HEK293 (cell line): ENCODE measurements around the gene CNTRL.

ENCODE experiments used
- CTCF ChIA-PET: fragments of 350-600 bp; formaldehyde crosslinking; extraction: SDS; loops from one replicate; lab custom pipeline; 2021; ENCODE audit warnings: antibody characterized with exemption; lab: Yijun Ruan, JAX
- POLR2A ChIA-PET: fragments of 300-600 bp; formaldehyde crosslinking; extraction: SDS; loops from one replicate; lab custom pipeline; 2020; ENCODE audit warnings: antibody characterized with exemption, inconsistent platforms; lab: Yijun Ruan, JAX
- H3K27ac ChIP-seq: fragments of 200-500 bp; sonication (Bioruptor generic); 2 replicates; pipeline ENCODE4 v1.5.1; 2014; ENCODE audit warnings: low read depth, low read length, control low read depth, inconsistent platforms; ENCODE audit errors: extremely low read depth
- H3K36me3 ChIP-seq, 2 experiments: fragments of 200-500 bp in 1 of 2; sonication (Bioruptor generic) in 1 of 2; 1 replicate in 1 of 2; 2 replicates in 1 of 2; pipeline ENCODE4 v1.5.1; 2014 to 2017; ENCODE audit warnings: inconsistent platforms in 2 of 2, low read length in 2 of 2; ENCODE audit not compliant: control insufficient read depth in 2 of 2, insufficient read depth in 1 of 2
- H3K4me1 ChIP-seq: fragments of 200-500 bp; sonication (Bioruptor generic); 2 replicates; pipeline ENCODE4 v1.5.1; 2014; ENCODE audit warnings: mild to moderate bottlenecking, low read length, inconsistent platforms; ENCODE audit not compliant: control insufficient read depth, insufficient read depth
- H3K4me3 ChIP-seq: 2 replicates; pipeline ENCODE4 v1.5.1; 2011; ENCODE audit warnings: low read depth, mild to moderate bottlenecking, control low read depth, low read length, moderate library complexity
- H3K9me3 ChIP-seq: fragments of 200-500 bp; sonication (Bioruptor generic); 2 replicates; pipeline ENCODE4 v1.5.1; 2014; ENCODE audit warnings: low read depth, low read length, inconsistent platforms; ENCODE audit not compliant: control insufficient read depth, insufficient read depth
- EGR2 ChIP-seq: fragments of 450-650 bp; formaldehyde crosslinking; IDR thresholded peaks from 2 replicates; pipeline ENCODE4 v1.5.1; 2016; ENCODE audit warnings: low read depth, missing biosample characterization, missing genetic modification characterization
- FEZF1 ChIP-seq: fragments of 450-650 bp; formaldehyde crosslinking; IDR thresholded peaks from 2 replicates; pipeline ENCODE4 v1.5.1; 2016; ENCODE audit warnings: missing biosample characterization, missing genetic modification characterization
- GFI1B ChIP-seq: fragments of 450-650 bp; formaldehyde crosslinking; IDR thresholded peaks from 2 replicates; pipeline ENCODE4 v1.5.1; 2016; ENCODE audit warnings: missing biosample characterization, missing genetic modification characterization
- MYNN ChIP-seq: fragments of 450-650 bp; formaldehyde crosslinking; IDR thresholded peaks from 2 replicates; pipeline ENCODE4 v1.5.1; 2016; ENCODE audit warnings: missing biosample characterization, missing genetic modification characterization, borderline replicate concordance
- ZBTB20 ChIP-seq: fragments of 450-650 bp; formaldehyde crosslinking; IDR thresholded peaks from 2 replicates; pipeline ENCODE4 v1.5.1; 2016; ENCODE audit warnings: missing biosample characterization, missing genetic modification characterization
- ZFHX2 ChIP-seq: fragments of 450-650 bp; formaldehyde crosslinking; conservative IDR thresholded peaks from 2 replicates; pipeline ENCODE4 v1.5.1; 2016; ENCODE audit warnings: missing biosample characterization, missing genetic modification characterization
- ZFP69B ChIP-seq: fragments of 450-650 bp; formaldehyde crosslinking; IDR thresholded peaks from 2 replicates; pipeline ENCODE4 v1.5.1; 2016; ENCODE audit warnings: missing biosample characterization, missing genetic modification characterization
- ZNF10 ChIP-seq: fragments of 450-650 bp; formaldehyde crosslinking; IDR thresholded peaks from 2 replicates; pipeline ENCODE4 v1.5.1; 2017; ENCODE audit warnings: missing biosample characterization, missing genetic modification characterization
- ZNF155 ChIP-seq: fragments of 450-650 bp; formaldehyde crosslinking; IDR thresholded peaks from 2 replicates; pipeline ENCODE4 v1.5.1; 2016; ENCODE audit warnings: missing biosample characterization, missing genetic modification characterization
- ZNF184 ChIP-seq: fragments of 450-650 bp; IDR thresholded peaks from 2 replicates; pipeline ENCODE4 v1.5.1; 2018; ENCODE audit warnings: missing biosample characterization, mild to moderate bottlenecking, missing genetic modification characterization
- ZNF214 ChIP-seq: fragments of 450-650 bp; formaldehyde crosslinking; IDR thresholded peaks from 2 replicates; pipeline ENCODE4 v1.5.1; 2017; ENCODE audit warnings: missing biosample characterization, mild to moderate bottlenecking, missing genetic modification characterization, borderline replicate concordance
- ZNF23 ChIP-seq: fragments of 450-650 bp; formaldehyde crosslinking; IDR thresholded peaks from 2 replicates; pipeline ENCODE4 v1.5.1; 2016; ENCODE audit warnings: missing biosample characterization, missing genetic modification characterization, borderline replicate concordance
- ZNF404 ChIP-seq: fragments of 450-650 bp; formaldehyde crosslinking; IDR thresholded peaks from 2 replicates; pipeline ENCODE4 v1.5.1; 2017; ENCODE audit warnings: missing biosample characterization, missing genetic modification characterization
- ZNF473 ChIP-seq: fragments of 450-650 bp; formaldehyde crosslinking; IDR thresholded peaks from 2 replicates; pipeline ENCODE4 v1.5.1; 2017; ENCODE audit warnings: missing biosample characterization, missing genetic modification characterization
- ZNF514 ChIP-seq: fragments of 450-650 bp; formaldehyde crosslinking; IDR thresholded peaks from 2 replicates; pipeline ENCODE4 v1.5.1; 2016; ENCODE audit warnings: missing biosample characterization, missing genetic modification characterization
- ZNF555 ChIP-seq: fragments of 450-650 bp; formaldehyde crosslinking; conservative IDR thresholded peaks from 2 replicates; pipeline ENCODE4 v1.5.1; 2017; ENCODE audit warnings: missing biosample characterization, mild to moderate bottlenecking, missing genetic modification characterization, inconsistent platforms
- ZNF585B ChIP-seq: fragments of 450-650 bp; formaldehyde crosslinking; IDR thresholded peaks from 2 replicates; pipeline ENCODE4 v1.5.1; 2016; ENCODE audit warnings: missing biosample characterization, missing genetic modification characterization
- ZNF791 ChIP-seq: fragments of 450-650 bp; formaldehyde crosslinking; IDR thresholded peaks from 2 replicates; pipeline ENCODE4 v1.5.1; 2016; ENCODE audit warnings: missing biosample characterization, missing genetic modification characterization
- ZXDB ChIP-seq: fragments of 450-650 bp; formaldehyde crosslinking; IDR thresholded peaks from 2 replicates; pipeline ENCODE4 v1.5.1; 2016; ENCODE audit warnings: missing biosample characterization, missing genetic modification characterization
- TF ChIP-seq, protein P1 (sequence below): fragments of 450-650 bp; formaldehyde crosslinking; IDR thresholded peaks from 2 replicates; pipeline ENCODE4 v1.5.1; 2017; ENCODE audit warnings: missing biosample characterization, mild to moderate bottlenecking, missing genetic modification characterization, moderate library complexity
- TF ChIP-seq, protein P2 (sequence below): fragments of 450-650 bp; formaldehyde crosslinking; IDR thresholded peaks from 2 replicates; pipeline ENCODE4 v1.5.1; 2017; ENCODE audit warnings: missing biosample characterization, missing genetic modification characterization
- TF ChIP-seq, protein P3 (sequence below): fragments of 450-650 bp; formaldehyde crosslinking; IDR thresholded peaks from 2 replicates; pipeline ENCODE4 v1.5.1; 2017; ENCODE audit warnings: missing biosample characterization, missing genetic modification characterization
- TF ChIP-seq, protein P4 (sequence below): fragments of 450-650 bp; formaldehyde crosslinking; IDR thresholded peaks from 2 replicates; pipeline ENCODE4 v1.5.0; 2017; ENCODE audit warnings: missing biosample characterization, missing genetic modification characterization, borderline replicate concordance

The CNTRL gene

DNA sequence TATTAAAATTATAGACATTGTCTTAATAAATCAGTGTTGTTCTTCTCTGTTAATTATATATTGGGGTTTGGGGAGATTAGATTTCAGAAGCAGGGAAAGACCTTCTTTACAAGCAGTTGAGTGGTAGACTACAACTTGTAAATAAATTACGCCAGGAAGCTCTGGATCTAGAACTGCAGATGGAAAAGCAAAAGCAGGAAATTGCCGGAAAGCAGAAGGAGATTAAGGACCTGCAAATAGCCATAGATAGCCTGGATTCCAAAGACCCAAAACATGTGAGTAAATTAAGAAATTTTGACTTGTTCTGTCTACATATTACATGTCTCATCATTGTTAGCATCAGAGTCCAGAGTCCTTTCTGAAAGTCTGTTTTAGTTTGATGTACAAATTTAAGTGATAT, 43.5 kb downstream of the CNTRL start (continued):
- TF ChIP-seq ZXDB (no peak), GFI1B (tag by site-specific recombination) (no peak), ZNF514 (tag by site-specific recombination) (no peak), ZFP69B (tag by site-specific recombination) (no peak)
- TF ChIP-seq, protein P1, sequence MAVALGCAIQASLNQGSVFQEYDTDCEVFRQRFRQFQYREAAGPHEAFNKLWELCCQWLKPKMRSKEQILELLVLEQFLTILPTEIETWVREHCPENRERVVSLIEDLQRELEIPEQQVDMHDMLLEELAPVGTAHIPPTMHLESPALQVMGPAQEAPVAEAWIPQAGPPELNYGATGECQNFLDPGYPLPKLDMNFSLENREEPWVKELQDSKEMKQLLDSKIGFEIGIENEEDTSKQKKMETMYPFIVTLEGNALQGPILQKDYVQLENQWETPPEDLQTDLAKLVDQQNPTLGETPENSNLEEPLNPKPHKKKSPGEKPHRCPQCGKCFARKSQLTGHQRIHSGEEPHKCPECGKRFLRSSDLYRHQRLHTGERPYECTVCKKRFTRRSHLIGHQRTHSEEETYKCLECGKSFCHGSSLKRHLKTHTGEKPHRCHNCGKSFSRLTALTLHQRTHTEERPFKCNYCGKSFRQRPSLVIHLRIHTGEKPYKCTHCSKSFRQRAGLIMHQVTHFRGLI = no peak

DNA sequence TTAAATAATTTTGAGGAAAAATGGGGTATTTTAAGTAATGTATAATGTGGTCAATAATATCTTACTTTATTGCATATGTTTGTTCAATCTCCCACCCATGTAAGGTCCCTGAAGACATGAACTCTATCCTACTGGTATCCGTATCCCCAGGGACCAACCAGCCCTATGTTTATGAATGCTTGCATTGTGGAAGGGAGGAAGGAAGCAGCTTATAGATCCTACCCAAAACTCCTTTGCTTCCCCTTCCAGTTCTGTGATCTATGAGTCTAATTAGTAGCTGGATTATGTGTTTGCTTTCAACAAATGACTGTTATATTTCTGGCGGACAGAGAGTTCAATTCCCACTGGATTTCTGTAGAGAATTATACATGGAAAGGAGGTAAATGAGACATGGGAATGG, 45.6 kb downstream of the CNTRL start:
- no peaks in the 10 kb centered on the region for H3K36me3 ChIP-seq
- TF ChIP-seq ZNF10 (tag by site-specific recombination) (no peak), ZNF155 (tag by site-specific recombination) (no peak), MYNN (tag by site-specific recombination) (no peak), ZNF23 (tag by site-specific recombination) (no peak), ZNF791 (no peak), EGR2 (tag by site-specific recombination) (no peak), ZNF555 (no peak), ZNF473 (no peak), ZNF585B (tag by site-specific recombination) (no peak), ZNF184 (tag by site-specific recombination) (no peak), ZNF404 (tag by site-specific recombination) (no peak), ZFHX2 (no peak), ZBTB20 (tag by site-specific recombination) (no peak), ZNF214 (tag by site-specific recombination) (no peak), FEZF1 (tag by site-specific recombination) (no peak)
- TF ChIP-seq, protein P2, sequence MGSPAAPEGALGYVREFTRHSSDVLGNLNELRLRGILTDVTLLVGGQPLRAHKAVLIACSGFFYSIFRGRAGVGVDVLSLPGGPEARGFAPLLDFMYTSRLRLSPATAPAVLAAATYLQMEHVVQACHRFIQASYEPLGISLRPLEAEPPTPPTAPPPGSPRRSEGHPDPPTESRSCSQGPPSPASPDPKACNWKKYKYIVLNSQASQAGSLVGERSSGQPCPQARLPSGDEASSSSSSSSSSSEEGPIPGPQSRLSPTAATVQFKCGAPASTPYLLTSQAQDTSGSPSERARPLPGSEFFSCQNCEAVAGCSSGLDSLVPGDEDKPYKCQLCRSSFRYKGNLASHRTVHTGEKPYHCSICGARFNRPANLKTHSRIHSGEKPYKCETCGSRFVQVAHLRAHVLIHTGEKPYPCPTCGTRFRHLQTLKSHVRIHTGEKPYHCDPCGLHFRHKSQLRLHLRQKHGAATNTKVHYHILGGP (tag by site-specific recombination) = no peak
- TF ChIP-seq, protein P3, sequence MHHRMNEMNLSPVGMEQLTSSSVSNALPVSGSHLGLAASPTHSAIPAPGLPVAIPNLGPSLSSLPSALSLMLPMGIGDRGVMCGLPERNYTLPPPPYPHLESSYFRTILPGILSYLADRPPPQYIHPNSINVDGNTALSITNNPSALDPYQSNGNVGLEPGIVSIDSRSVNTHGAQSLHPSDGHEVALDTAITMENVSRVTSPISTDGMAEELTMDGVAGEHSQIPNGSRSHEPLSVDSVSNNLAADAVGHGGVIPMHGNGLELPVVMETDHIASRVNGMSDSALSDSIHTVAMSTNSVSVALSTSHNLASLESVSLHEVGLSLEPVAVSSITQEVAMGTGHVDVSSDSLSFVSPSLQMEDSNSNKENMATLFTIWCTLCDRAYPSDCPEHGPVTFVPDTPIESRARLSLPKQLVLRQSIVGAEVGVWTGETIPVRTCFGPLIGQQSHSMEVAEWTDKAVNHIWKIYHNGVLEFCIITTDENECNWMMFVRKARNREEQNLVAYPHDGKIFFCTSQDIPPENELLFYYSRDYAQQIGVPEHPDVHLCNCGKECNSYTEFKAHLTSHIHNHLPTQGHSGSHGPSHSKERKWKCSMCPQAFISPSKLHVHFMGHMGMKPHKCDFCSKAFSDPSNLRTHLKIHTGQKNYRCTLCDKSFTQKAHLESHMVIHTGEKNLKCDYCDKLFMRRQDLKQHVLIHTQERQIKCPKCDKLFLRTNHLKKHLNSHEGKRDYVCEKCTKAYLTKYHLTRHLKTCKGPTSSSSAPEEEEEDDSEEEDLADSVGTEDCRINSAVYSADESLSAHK (tag by site-specific recombination) = no peak
- TF ChIP-seq, protein P4, sequence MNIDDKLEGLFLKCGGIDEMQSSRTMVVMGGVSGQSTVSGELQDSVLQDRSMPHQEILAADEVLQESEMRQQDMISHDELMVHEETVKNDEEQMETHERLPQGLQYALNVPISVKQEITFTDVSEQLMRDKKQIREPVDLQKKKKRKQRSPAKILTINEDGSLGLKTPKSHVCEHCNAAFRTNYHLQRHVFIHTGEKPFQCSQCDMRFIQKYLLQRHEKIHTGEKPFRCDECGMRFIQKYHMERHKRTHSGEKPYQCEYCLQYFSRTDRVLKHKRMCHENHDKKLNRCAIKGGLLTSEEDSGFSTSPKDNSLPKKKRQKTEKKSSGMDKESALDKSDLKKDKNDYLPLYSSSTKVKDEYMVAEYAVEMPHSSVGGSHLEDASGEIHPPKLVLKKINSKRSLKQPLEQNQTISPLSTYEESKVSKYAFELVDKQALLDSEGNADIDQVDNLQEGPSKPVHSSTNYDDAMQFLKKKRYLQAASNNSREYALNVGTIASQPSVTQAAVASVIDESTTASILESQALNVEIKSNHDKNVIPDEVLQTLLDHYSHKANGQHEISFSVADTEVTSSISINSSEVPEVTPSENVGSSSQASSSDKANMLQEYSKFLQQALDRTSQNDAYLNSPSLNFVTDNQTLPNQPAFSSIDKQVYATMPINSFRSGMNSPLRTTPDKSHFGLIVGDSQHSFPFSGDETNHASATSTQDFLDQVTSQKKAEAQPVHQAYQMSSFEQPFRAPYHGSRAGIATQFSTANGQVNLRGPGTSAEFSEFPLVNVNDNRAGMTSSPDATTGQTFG (tag by site-specific recombination) = no peak
- ChIA-PET POLR2A (interaction anchor here (1.5 kb wide), 1 partner anchor 82 kb away, joined by 7 read pairs; the partner anchor contains the start of gene RAB14), CTCF (interaction anchor here (1.2 to 2.3 kb wide), 3 partner anchors 9 to 55 kb away, joined by 3 to 14 read pairs (median 5); no protein-coding TSS in a partner anchor)
- H3K9me3 ChIP-seq = no peaks in the 10 kb centered on the region
- H3K27ac ChIP-seq = no peak overlapping the region
- no peak overlapping the region for H3K4me3 ChIP-seq
- H3K4me1 ChIP-seq = no peaks in the 10 kb centered on the region
